Measurements from ENCODE around the gene NOM1.

NOM1 gene

DNA sequence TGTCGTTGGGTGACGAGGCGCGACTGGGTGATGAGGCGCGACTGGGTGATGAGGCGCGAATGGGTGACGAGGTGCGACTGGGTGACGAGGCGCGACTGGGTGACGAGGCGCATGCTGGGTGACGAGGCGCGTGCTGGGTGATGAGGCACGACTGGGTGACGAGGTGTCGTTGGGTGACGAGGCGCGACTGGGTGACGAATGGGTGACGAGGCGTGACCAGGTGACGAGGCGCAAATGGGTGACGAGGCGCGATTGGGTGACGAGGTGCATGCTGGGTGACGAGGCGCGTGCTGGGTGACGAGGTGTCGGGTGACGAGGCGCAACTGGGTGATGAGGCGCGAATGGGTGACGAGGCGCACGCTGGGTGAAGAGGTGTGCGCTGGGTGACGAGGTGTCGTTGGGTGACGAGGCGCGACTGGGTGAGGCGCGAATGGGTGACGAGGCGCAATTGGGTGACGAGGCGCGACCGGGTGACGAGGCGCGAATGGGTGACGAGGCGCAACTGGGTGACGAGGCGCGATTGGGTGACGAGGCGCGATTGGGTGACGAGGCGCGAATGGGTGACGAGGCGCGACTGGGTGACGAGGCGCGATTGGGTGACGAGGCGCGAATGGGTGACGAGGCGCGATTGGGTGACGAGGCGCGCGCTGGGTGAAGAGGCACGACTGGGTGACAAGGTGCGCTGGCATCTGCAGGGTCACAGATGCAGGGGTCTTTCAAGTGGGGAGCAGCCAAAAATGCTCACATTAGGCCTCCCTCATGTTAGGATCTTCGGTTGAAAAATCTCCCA, 7.9 kb upstream of the NOM1 start:
- no peak for DNase-seq

DNA sequence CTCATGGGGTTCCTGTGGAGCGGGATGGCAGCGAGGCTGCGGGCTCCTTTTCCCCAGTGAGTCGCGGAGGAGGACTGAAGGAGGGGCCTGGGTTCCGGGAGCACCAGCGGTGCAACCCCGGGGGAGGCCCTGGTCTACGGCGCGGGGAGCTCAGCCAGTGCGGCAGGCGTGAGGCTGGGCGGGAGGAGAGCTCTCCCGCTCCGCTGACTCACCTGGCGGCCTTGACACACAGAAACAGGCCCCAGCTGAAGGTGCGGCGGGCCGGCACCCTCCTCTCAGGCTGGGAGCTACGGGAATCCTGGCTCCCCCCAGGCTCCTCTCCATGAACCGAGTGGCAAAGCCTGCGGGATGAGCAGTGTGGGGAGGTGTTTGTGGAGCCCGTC, 6.8 kb upstream of the NOM1 start:
- no peak for DNase-seq

DNA sequence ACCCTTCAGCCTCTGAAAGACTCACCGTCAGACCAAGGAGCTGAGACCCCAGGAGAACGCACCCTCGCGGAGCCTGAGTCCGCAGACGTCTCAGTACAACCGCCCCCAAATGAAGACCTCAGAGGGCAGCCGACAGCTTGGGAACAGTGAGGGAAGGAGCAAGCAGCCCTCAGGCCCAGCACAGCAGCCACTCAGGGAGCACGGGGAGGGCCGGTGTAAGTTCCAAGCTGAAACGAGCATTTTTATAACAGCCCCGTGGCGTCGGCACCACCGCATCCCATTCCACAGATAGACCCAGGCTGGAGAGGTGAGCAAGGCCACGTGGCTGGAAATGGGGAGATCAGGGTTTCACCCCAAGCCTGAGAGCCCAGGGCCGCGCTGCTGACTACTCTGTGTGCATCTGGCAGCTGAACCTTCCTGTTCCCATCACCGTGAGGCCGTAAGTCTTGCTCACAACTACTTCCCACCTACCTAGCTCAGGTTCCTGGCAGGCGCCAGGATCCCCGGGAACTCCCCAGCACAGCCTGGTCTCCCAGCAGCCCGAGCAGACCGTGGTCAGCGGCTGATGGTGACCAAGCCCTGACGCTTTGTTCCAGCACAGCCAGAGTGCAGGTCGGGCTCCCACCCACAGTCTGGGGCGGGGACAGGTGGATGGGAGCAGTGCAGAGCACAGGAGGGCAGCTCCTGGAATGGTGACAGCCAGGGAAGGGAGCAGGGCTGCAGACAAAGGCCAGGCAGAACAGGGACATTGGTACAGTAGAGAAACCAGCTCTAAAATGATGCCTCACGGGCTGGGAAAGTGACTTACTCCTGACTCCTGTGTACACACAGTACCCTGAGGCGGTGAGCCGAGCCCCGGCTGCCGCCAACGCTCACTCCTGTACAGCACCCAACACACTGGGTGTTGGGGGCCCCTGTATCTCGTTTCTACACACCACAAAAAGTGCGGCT, 6.1 kb upstream of the NOM1 start:
- no peak for DNase-seq

DNA sequence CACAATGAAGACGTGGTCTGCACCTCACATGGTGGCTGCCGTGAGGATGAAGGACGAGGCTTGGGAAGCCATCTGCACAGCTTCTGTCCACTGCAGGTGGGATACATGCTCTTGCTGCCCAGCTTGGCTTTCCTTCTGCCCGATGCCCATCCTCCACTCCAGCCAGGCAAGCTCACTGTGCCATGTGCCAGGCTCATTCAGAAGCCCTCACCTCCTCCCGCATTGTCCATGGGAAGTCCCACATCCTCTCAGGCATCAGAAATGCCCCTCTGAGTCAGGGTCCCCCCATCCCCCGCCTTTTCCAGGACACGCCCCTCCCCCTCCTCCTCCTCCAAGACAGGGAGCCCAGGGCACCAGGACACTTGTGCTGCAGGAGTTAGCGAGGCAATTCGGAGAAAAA, 4.6 kb upstream of the NOM1 start:
- DNase-seq, result no peak

DNA sequence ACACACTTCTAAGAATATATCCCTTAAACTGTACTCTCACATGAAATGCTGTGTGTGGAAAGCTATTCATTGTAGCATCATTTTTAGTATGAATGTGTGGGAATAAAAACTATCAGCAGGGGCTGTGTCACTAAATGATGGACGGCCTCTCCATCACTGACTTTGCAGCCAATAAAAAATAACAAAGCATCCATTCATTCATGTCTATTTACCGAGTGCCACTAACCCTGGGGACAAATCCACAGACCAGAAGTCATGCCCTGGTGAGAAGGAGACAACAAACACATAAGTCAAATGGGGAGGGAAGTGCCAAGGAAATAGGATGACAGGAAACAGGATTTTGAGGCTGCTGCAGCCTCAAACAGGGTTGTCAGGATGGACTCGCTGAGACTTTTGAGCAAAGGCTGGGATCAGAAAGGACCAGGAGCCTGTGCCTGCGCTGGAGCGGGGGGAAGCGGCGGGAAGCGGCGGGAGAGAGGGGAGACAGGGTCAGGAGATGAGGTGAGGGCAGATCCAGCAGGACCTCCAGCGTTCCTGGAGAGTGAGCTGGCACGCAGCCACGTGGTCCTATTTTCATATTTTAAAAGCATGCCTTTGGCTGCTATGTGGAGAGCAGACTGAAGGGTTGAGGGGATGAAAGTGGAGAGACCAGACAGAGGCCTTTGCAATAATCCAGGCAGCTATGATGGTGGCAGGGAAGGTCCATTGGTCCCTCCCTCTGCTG, 2.2 kb upstream of the NOM1 start:
- DNase-seq, result no peak

DNA sequence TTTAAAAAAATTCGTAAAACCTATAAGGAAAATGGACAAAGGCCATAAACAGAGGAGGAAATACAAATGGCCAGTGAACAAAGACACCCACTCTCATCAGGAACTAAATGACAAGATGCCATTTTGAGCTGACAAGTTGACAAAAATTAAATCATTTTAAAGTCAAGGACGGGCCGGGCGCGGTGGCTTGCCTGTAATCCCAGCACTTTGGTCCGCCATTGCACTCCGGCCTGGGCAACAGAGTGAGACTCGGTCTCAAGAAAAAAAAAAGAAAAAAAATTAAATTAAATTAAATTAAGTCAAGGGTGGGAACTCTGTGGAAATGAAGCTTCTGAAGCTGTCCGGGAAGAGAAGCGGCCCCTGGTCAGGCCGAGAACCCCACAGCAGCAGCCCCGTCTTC, 1.2 kb upstream of the NOM1 start:
- DNase-seq, result no peak

DNA sequence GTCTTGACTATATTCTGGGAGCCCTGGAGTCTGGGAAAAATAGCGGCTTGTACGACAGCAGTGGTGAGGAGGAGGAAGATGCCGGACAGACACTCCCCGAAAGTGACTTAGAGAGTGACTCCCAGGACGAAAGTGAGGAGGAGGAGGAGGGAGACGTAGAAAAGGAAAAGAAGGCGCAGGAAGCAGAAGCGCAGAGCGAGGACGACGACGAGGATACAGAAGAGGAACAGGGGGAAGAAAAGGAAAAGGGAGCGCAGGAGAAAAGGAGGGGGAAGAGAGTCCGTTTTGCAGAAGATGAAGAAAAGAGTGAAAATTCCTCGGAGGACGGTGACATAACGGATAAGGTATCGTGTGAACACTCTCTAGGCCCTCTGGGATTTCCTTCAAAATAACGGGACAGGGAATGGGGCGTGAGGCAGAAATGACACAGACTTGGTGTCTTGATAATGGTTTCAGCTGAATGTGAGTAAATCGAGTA, 908 bp downstream of the NOM1 start:
- DNase-seq, result no peak

DNA sequence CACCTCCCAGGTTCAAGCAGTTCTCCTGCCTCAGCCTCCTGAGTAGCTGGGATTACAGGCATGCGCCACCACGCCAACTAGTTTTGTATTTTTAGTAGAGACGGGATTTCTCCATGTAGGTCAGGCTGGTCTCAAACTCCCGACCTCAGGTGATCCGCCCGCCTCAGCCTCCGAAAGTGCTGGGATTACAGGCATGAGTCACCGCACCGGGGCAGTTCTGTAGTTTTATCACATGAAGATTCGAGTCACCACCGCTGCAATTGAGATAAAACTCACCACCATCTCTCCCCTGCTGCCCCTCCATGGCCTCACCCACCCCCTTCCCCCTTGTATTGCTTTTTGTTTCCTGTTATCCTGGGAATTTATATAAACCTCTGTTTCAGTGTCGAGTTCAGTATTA, 3.7 kb downstream of the NOM1 start:
- DNase-seq, result peak; percentile 52

DNA sequence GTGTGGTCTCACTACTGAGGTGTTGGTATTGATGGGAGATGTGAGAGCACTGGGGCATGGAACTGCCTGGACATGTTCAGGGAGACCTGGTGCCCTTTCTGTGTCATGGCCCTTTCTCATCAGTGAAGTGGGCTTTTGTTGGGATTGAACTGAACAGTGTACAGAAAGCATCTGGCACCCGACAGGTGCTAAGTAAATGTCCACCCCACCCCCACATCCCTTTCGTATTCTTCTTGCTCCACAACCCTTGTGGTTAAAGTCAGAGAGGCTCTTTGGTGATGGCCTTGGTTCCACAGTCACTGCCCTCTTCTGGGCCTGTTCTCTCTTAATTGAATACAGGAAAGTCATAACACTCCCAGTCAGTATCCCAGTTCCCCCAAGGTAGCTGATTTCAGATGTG, 5.4 kb downstream of the NOM1 start:
- no peak for DNase-seq

DNA sequence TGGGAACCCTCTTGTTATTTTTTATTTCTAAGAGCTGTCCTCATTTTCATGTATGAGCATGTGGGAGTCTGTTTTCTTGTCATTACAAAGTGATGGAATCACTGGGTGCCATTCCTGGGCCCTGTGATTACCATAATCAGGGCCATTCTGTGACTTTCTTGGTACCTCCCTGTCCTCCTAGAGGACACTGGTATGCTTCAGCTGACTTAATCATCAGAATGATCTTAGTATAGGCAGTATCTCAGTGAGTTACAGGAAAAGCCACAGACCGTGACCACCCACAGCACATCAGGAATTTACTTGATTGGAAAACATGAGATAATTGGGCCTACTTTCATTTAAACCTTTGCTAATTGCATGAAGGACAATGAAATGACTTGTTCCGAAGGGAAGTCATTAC, 7.2 kb downstream of the NOM1 start:
- no peak for DNase-seq

DNA sequence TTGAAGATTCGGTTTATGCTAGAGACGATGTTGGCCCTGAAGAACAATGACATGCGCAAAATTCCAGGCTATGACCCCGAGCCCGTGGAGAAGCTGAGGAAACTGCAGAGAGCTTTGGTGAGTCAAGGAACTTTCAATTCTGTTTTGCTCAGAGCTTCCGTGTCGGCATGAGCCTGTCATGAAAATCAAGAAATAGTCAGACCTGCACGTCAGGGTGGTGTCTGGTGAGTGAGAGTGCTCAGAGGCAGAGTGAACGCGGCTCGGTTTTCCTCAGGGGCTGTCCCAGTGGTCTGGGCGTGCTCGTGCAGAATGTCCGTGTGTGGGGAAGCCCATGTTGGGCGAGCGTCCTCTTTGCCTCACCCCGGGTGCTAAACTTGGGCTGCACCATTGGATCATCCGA, 12.6 kb downstream of the NOM1 start:
- no peak for DNase-seq

DNA sequence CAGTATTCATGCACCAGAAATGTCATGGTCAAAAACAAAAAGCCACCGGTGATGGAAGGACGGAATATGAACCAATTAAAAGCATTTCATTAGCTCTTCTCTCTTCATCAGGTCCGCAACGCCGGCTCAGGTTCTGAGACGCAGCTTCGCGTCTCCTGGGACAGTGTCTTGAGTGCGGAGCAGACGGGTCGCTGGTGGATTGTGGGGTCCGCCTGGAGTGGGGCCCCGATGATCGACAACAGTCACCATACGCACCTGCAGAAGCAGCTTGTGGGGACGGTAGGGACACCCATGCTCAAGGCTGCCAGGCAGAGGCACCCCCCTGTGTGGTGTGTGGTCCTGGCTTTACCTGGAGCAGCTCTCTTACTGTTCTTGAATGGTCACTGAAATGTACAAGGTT, 13.4 kb downstream of the NOM1 start:
- no peak for DNase-seq

DNA sequence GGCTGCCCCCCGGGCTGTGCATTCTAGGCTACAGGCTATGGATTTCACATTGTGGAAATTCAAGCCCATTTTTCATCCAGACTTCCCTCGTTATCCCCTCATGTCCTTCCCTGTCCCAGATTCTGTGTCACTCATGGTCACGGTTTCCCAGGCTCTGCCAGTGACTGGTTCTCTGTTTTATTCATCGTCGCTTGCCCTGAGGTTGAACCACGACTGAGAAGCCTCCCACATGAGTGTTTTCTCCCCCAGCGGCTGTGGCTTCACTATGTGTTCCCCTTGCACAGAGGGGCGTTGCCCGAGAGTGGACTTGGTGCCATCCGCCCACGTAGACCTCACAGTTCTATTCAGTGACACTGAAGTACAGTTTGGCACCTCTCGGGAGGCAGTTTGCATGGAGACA, 14.0 kb downstream of the NOM1 start:
- DNase-seq, result no peak

DNA sequence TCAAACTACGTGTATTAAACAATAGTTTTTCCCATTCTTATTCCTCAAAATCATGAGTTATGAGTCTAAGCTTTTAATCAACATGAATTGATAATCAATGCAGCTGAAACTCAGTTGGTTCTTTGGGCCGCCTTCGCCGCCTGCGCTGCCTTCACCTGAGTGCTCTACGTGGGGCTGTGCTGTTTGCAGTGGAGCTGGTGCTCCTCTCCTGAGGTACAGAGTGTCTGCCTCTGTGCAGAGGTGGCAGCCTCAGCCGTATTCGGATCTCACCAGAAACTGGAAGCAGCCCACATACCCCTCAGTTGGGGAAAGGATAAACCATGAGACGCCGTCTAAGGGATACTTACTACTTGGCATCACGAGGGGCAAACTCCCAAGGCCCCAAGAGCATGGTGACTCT, 15.5 kb downstream of the NOM1 start:
- no peak for DNase-seq

DNA sequence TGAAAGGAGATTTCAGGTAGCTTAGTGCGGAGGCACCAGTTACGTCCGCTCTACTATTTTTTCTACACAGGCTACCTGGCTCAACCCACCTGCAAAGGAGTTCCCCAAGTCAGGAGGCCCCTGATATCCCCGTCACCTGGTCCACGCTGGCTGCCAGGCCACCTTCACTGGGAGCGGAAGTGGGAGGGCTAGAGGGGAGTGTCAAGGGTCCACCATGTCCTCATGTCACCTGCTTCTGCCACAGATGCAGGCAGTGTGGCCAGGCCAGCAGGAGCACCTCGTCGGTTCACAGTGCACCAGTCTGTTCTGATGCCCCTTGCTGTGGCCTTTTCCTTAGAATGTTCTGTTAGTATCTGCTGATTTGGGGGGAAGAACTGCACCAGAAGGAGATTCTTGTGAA, 16.9 kb downstream of the NOM1 start:
- no peak for DNase-seq

DNA sequence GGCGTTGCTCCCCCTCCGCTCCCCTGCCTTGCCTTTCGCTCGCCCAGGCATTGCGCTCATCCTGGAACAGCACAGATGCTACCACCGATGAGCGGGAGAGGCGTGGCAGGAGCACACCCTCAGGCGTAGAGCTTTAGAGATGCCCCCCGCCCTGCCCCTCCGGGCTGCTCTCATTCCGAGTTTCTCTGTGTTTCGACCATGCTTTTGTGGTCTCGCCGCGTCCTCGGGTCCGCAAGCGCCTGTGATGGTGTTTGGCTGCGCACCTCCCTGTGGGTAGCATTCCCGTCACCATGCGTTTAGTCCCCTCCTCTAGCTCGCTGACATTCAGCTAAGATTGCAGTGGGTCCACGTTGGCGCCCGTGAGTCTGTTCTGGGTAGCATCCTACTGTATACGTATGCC, 18.7 kb downstream of the NOM1 start:
- no peak for DNase-seq

DNA sequence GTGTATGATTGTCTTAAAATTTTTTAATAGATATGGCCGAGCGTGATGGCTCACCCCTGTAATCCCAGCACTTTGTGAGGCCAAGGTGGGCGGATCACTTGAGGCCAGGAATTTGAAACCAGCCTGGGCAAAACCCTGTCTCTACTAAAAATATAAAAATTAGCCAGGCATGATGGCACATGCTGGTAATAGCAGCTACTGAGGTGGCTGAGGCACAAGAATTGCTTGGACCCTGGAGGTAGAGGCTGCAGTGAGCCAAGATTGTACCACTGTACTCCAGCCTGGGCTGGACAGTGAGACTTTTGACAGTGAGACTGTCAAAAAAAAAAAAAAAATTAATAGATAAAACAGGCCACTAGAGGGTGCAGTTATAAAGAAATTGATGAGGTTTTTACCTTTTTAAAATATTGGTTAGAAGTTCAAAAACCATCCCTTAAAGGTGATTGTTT, 20.5 kb downstream of the NOM1 start:
- no peak for DNase-seq

DNA sequence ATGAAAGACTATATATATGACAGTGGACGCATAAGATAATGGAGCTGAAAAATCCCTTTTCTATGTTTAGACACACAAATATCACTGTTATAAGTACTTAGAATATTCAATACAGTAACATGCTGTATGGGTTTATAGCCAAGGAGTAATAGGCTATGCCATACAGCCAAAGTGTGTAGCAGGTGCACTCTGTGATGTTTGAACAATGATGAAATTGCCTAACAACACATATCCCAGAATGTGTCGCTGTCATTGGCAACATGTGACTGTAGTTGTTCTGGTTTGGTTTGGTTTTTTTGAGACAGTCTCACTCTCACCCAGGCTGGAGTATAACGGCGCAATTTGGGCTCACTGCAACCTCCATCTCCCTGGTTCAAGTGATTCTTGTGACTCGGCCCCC, 26.1 kb downstream of the NOM1 start:
- no peak for DNase-seq

DNA sequence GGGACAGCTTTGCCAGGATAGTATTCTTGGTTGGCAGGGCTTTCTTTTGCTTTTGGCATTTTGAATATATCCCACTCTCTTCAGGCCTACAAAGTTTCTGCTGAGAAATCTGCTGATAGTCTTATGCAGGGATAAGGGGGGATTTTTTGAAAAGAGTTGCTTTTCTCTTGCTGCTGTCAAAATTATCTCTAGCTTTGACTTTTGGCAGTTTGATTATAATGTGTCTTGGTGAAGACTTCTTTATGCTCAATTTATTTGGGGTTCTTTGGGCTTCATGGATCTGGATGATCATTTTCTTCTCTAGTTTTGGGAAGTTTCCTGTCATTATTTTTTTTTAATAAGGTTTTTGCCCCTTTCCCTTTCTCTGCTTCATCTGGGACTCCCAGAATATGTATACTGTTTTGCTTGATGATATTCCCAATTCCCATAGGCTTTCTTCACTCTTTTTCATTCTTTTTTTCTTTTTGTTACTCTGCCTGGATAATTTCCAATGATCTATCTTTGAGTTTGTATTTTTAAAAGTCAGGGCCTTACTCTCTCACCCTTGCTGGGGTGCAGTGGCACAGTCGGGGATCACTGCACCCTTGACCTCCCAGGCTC, 29.6 kb downstream of the NOM1 start:
- DNase-seq, result no peak

DNA sequence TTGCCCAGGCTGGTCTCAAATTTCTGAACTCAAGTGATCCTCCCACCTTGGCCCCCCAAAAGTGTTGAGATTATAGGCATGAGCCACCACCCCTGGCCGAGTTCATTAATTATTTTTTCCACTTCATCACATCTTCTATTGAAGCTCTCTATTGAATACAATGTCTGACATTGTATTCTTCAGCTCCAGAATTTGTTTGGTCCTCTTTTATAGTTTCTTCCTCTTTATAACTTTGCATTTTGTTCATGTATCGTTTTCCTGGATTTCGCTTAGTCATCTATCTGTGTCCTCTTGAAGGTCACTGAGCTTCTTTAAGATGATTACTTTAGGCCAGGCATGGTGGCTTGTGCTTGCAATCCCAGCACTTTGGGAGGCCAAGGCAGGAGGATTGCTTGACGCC, 30.2 kb downstream of the NOM1 start:
- DNase-seq, result no peak

DNA sequence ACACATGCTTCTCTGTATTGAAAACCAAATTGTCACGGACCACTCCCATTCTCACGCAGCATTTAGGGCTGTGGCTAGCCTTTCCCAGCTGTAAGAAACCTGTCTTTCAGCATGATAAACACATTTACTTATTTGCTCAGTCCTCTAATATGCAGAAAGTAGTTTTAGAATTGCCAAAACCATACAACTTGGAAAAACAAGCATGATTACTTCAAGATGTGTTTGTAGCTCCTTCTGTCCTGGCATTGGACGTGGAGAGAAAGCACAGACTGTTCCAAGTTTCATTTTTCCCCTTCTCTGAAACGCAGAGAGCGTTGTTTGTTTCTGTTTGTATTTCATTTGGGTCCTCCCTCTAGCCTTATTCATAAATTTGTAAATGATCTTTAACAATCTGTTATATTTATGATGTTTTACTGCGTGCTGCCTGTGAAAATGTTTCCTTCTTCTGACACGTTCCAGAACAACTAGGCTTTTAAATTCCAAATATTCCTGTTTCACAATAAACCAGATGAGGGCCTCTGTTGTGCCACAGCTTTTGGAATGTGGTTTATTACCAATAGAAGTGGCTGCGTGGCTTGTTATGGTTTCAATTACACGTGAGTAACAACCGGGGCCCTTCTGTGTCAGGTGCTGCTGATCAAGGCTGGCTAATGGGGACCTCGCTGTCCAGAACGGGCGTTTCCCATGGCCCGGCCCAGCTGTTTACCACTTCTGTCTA, 34.8 kb downstream of the NOM1 start:
- DNase-seq, result no peak

All from NCI-H226 (cell line).